Measurements from ENCODE around the gene DDX39B. TPM values are rescaled to one million over a fixed set of nuclear protein-coding genes. Genes with fewer than 3 reads are reported as not detected.
"Not testable (repeated sequence)": the region's sequence is repeated elsewhere in the genome, so short reads cannot be mapped to it uniquely, and the experiment has no call there.

Gene DDX39B
- total RNA-seq, 2 experiments from 2014 or later, result 538 to 547 TPM

DNA sequence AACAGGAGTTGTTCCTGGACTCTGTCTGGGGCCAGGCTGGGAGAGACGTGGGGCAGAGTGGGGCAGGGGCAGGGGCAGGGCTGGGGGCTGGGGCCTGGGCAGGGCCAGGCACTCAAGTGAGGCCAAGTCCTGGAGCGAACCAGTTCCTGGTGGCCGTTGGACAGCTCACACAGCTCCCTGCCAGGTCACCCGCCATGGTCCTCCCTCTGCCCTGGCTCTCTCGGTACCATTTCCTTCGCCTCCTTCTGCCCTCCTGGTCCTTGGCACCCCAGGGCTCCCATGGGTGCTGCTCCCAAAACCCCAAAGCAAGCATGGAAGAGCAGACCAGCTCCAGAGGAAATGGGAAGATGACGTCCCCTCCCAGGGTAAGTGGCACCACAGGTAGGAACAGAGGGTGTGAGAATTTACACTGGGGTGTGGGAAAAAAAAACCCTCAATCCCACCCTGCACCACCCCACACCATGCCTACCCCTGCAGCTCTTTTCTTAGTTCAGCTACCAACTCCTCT lies 12.9 kb downstream of the DDX39B start, which contains the start of gene MCCD1:
Gene MCCD1, plus strand, starts transcription at position 142 of the 508 bp plus-strand sequence. Its CDS starts 53 bp downstream, at position 195.
- POLR2A ChIA-PET, result interaction anchor here (1.0 to 2.5 kb wide), 2 partner anchors 13 to 94 kb away, joined by 4 to 10 read pairs; partner anchors contain the start of gene DDX39B
- Mint-ChIP-seq H3K4me1 (ENCODE audit: low read depth) (peaks cover 17% of the 10 kb centered on the region), H3K36me3 (peaks cover 39% of the 10 kb centered on the region), H3K27ac (no peak within 1 kb of the TSS), H3K27me3 (no peaks in the 10 kb centered on the region), H3K4me3 (no peak within 1 kb of the TSS), H3K9me3 (no peaks in the 10 kb centered on the region)
- no peak for DNase-seq
- intact Hi-C loops (cut with micrococcal nuclease), result no loop called here
- CTCF ChIA-PET, result interaction anchor here (0.8 kb wide), 1 partner anchor 34 kb away, joined by 3 read pairs; no protein-coding TSS in a partner anchor

DNA sequence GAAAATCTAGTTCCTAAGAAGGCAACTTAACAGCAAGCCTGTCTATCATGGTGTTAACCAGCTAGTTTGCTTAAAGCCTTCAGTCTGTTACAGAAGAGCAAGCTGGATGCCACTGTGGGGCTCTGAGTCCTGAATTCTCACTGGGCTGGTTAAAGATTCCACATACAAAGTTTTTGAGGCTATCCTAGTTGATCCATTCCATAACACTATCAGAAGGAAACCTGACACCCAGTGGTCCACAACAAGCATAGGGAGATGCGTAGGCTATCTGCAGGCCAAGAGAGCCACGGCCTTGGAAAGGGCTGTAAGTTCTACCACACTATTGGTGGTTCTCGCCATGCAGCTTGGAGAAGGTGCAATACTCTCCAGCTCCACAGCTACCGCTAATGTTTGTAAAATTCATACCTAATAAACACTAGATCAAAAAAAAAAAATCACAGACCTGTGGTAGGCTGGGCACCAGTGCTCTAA lies 13.5 kb downstream of the DDX39B start:
- intact Hi-C loops (cut with micrococcal nuclease), result no loop called here
- no peak overlapping the region for H3K4me3 Mint-ChIP-seq
- ChIA-PET CTCF (no interaction called here), POLR2A (interaction anchor here (1.0 to 2.5 kb wide), 2 partner anchors 13 to 94 kb away, joined by 4 to 10 read pairs; partner anchors contain the start of gene DDX39B)
- H3K27ac Mint-ChIP-seq, result no peak overlapping the region
- peaks cover 12% of the 10 kb centered on the region for H3K4me1 Mint-ChIP-seq (ENCODE audit: low read depth)
- peaks cover 34% of the 10 kb centered on the region for H3K36me3 Mint-ChIP-seq
- H3K27me3 Mint-ChIP-seq, result no peaks in the 10 kb centered on the region
- no peaks in the 10 kb centered on the region for H3K9me3 Mint-ChIP-seq
- no peak for DNase-seq

DNA sequence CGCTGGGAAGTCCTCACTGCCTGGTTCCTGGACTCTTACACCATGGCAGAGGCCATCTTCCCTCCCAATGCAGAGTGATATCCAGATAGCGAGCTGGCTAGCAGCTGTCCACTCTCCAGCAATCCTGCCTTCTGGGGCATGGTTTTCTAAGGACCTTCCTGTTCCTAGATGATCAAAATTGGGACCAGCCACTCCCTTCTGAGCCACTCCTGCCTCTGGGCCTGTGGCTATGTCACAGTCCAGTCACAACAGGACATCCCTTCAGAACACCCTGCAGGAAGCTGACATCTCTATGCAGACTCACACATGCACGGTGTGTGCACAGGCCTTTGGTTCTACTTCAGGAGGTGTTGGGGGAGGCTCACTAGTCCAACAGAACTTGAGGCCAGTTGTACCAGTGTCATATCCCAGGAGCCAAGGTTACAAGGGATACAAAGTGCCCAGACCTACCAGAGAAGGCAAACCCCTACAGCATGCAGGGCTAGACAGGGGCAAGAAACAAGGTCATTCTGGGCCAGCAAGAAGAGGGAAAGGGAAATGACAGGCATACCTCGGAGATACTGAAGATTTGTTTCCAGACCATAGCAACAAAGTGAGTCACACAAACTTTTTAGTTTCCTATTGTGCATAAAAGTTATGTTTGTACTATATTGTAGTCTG lies 15.7 kb downstream of the DDX39B start:
- no peak for DNase-seq
- CTCF ChIA-PET, result no interaction called here
- Mint-ChIP-seq H3K4me1 (ENCODE audit: low read depth) (peaks cover 3% of the 10 kb centered on the region), H3K27me3 (no peaks in the 10 kb centered on the region), H3K27ac (no peak overlapping the region), H3K36me3 (peaks cover 16% of the 10 kb centered on the region), H3K9me3 (no peaks in the 10 kb centered on the region), H3K4me3 (no peak overlapping the region)
- intact Hi-C loops (cut with micrococcal nuclease), result no loop called here
- POLR2A ChIA-PET, result interaction anchor here (0.6 to 0.7 kb wide), 2 partner anchors 10 to 1803 kb away, joined by 3 read pairs; a partner anchor contains a TSS

DNA sequence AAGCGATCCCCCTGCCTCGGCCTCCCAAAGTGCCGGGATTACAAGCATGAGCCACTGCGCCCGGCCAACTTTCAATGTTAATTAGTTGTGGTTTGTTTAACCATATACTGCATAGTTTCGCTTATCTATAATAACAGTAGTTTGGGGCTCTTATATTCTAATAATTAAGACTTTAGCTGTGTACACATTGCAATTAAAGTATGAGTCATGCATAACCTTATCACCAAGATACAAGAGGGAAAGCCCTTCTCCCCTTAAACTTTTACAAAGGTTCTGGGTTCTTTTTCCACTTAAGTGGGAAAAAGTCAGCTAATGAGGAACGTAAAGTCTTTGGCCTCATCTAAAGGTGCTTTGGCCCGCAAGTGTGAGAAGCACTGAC lies 16.3 kb downstream of the DDX39B start:
- H3K4me1 Mint-ChIP-seq (ENCODE audit: low read depth), result peaks cover 3% of the 10 kb centered on the region
- H3K27me3 Mint-ChIP-seq, result no peaks in the 10 kb centered on the region
- no peak overlapping the region for H3K4me3 Mint-ChIP-seq
- peaks cover 11% of the 10 kb centered on the region for H3K36me3 Mint-ChIP-seq
- ChIA-PET POLR2A (interaction anchor here (0.6 to 0.7 kb wide), 2 partner anchors 10 to 1804 kb away, joined by 3 read pairs; a partner anchor contains a TSS), CTCF (interaction anchor here (0.6 to 1.3 kb wide), 2 partner anchors 72 to 456 kb away, joined by 4 read pairs; no protein-coding TSS in a partner anchor)
- no peak for DNase-seq
- no peaks in the 10 kb centered on the region for H3K9me3 Mint-ChIP-seq
- intact Hi-C loops (cut with micrococcal nuclease), result no loop called here
- no peak overlapping the region for H3K27ac Mint-ChIP-seq

DNA sequence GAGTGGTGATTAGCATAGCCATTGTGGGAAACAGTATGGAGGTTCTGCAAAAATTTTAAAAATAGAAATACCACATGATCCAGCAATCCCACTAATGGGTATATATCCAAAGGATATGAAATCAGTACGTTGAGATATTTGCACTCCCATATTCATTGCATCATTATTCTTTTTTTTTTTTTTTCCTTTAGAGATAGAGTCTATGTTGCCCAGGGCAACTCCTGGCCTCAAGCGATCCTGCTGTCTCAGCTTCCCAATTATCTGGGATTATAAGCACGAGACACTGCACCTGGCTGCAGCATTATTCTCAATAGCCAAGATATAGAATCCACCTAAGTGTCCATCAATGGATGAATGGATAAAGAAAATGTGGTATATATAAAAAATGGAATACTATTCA lies 20.0 kb downstream of the DDX39B start:
- no peaks in the 10 kb centered on the region for H3K36me3 Mint-ChIP-seq
- no peaks in the 10 kb centered on the region for H3K9me3 Mint-ChIP-seq
- intact Hi-C loops (cut with micrococcal nuclease), result no loop called here
- peaks cover 3% of the 10 kb centered on the region for H3K4me1 Mint-ChIP-seq (ENCODE audit: low read depth)
- no peak overlapping the region for H3K27ac Mint-ChIP-seq
- ChIA-PET CTCF (no interaction called here), POLR2A (no interaction called here)
- no peak overlapping the region for H3K4me3 Mint-ChIP-seq
- no peak for DNase-seq
- no peaks in the 10 kb centered on the region for H3K27me3 Mint-ChIP-seq

DNA sequence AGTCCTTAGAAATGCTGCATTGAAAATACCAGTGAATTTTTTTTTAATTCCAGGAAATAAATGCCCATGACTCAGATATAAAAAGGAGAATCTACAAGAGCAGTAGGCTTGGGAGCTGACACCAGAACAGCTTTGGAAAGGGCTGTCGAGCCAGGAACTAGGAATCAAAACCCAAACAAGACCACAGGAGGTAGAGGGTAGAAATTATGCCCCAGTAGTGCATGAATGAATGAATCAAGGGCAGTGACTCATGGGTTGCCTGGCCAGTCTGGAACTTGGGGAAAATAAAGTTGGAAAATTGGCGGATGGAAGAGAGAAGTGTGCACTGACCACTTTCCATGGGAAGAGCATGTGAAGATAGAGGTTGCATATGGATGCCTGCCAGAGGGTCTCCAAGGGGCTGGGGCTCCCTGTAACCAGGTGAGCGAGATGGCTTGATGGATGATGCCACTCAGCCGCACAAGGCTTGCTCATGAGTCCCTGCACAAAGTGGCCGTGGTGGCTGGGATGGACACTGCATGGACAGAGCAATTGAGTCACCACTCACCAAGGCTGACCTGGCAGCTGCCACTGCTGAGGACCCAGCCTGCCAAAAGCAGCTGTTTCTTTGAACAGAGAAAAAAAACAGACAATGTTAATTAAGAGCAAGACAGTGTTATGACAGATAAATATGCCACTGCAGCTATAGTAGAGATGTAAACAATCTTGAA lies 28.2 kb downstream of the DDX39B start:
- Mint-ChIP-seq H3K4me1 (ENCODE audit: low read depth) (no peaks in the 10 kb centered on the region), H3K27ac (no peak overlapping the region), H3K27me3 (no peaks in the 10 kb centered on the region), H3K4me3 (no peak overlapping the region), H3K9me3 (no peaks in the 10 kb centered on the region), H3K36me3 (peaks cover 12% of the 10 kb centered on the region)
- CTCF ChIA-PET, result no interaction called here
- DNase-seq, result no peak
- POLR2A ChIA-PET, result no interaction called here
- intact Hi-C loops (cut with micrococcal nuclease), result no loop called here

DNA sequence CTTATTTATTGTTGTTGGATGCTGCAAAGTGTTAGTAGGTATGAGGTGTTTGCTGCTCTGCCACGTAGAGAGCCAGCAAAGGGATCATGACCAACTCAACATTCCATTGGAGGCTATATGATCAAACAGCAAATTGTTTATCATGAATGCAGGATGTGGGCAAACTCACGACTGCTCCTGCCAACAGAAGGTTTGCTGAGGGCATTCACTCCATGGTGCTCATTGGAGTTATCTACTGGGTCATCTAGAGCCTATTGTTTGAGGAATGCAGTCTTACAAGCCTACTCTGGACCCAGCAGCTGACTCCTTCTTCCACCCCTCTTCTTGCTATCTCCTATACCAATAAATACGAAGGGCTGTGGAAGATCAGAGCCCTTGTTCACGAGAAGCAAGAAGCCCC lies 31.8 kb downstream of the DDX39B start:
- ChIA-PET POLR2A (no interaction called here), CTCF (no interaction called here)
- no peak for DNase-seq
- Mint-ChIP-seq H3K27ac (no peak overlapping the region), H3K36me3 (peaks cover 31% of the 10 kb centered on the region), H3K27me3 (no peaks in the 10 kb centered on the region), H3K9me3 (no peaks in the 10 kb centered on the region), H3K4me3 (no peak overlapping the region), H3K4me1 (ENCODE audit: low read depth) (peaks cover 2% of the 10 kb centered on the region)
- intact Hi-C loops (cut with micrococcal nuclease), result no loop called here

DNA sequence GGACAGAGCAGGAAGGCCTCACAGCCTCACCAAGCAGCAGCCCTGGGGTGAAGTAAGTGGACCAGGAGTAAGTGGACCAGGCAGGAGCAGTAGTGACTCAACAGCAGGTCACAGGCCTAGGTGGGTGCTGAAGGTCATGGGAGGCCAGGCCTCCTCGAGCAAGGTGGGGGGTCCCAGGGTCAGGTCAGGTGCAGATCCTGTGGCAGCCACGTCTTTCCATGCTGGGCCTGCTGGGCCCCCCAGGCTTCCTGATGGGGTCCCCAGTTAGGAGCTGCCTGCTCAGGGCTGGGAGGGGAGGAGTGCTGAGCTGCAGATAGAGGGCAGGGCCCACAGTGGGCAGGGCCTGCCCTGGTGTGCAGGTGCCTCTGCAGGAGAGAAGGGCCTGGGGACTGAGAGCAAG lies 32.8 kb downstream of the DDX39B start:
- H3K27ac Mint-ChIP-seq; H3K27me3 Mint-ChIP-seq; CTCF ChIA-PET; POLR2A ChIA-PET; DNase-seq; H3K4me1 Mint-ChIP-seq (ENCODE audit: low read depth); H3K9me3 Mint-ChIP-seq; intact Hi-C loops (cut with micrococcal nuclease); H3K4me3 Mint-ChIP-seq: not testable (repeated sequence)
- peaks cover 34% of the 10 kb centered on the region for H3K36me3 Mint-ChIP-seq

DNA sequence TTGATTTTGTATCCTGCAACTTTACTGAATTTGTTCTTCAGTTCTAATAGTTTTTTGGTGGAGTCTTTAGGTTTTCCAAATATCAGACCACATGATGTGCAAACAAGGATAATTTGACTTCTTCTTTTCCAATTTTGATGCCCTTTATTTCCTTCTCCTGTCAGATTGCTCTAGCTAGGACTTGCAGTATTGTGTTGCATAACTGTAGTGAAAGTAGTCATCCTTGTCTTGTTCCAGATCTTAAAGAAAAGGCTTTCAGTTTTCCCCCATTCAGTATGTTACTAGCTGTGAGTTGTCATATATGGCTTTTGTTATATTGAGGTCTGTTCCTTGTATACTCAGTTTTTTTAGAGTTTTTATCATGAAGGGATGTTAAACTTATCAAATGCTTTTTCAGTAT lies 39.2 kb downstream of the DDX39B start:
- CTCF ChIA-PET, result interaction anchor here (0.6 to 1.3 kb wide), 3 partner anchors 9 to 49 kb away, joined by 3 read pairs; no protein-coding TSS in a partner anchor
- no peak overlapping the region for H3K27ac Mint-ChIP-seq

DNA sequence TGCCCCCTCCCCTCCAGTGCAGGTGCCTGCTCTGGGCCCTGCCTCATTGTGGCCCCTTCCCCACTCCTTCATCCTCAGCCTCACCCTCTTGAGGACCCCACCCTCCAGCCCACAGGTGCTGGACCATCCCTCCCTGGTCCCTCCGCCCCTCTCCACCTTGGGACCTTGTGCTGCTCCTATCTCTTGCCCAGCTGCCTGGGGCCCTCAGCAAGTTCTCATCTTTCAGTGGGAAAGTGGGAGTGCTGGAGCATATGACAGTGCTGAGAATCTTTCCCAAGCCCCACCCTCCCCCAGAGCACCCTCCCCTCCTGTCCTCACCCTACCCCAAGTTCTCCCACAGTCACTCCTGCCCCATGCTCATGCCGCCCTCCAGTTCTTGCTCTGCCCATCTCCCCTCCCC lies 42.2 kb downstream of the DDX39B start:
- CTCF ChIA-PET, H3K27me3 Mint-ChIP-seq: not testable (repeated sequence)

More for the DNA sequence above, 39.2 kb downstream of the DDX39B start:
- Mint-ChIP-seq H3K4me3 (no peak overlapping the region), H3K36me3 (peaks cover 17% of the 10 kb centered on the region), H3K4me1 (ENCODE audit: low read depth) (peaks cover 51% of the 10 kb centered on the region), H3K27me3 (no peaks in the 10 kb centered on the region), H3K9me3 (no peaks in the 10 kb centered on the region)
- no peak for DNase-seq
- POLR2A ChIA-PET, result no interaction called here
- intact Hi-C loops (cut with micrococcal nuclease), result no loop called here

DNA sequence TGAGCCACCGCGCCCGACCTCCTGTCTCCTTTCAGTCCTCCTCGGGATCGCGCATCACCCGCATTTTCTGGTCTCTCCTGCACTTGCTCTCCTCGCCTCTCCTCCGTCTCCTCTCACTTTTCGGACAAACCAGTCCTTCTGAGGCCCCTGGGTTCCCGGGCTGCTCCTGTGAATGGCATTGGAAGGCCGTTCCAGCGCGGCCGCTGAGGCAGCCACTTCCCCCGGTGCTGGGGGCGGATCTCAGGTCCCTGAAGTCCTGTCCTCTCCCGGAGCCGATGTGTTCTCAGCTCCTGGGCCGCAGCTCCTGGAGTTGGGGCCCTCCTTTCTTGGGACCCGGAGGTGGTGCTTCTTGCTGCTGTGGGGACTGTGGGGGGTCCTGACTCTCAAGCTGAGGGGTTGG lies 43.1 kb downstream of the DDX39B start:
- H3K27me3 Mint-ChIP-seq, result no peaks in the 10 kb centered on the region
- peak overlapping the region; percentile 85 for H3K4me3 Mint-ChIP-seq
- peaks cover 62% of the 10 kb centered on the region for H3K4me1 Mint-ChIP-seq (ENCODE audit: low read depth)
- POLR2A ChIA-PET, result interaction anchor here (2.9 kb wide), 1 partner anchor 42 kb away, joined by 17 read pairs; the partner anchor contains the start of gene DDX39B
- no peaks in the 10 kb centered on the region for H3K9me3 Mint-ChIP-seq
- peak overlapping the region; percentile 18 for H3K27ac Mint-ChIP-seq
- CTCF ChIA-PET, result interaction anchor here (7.0 kb wide), 1 partner anchor 99 kb away, joined by 49 read pairs; no protein-coding TSS in a partner anchor
- no peak for DNase-seq
- intact Hi-C loops (cut with micrococcal nuclease), result loop anchor here (5.0 to 10.0 kb wide), 2 partner anchors 294 to 881 kb away; partner anchors contain the start of genes MRPS18B and PPP1R10
- H3K36me3 Mint-ChIP-seq, result peaks cover 2% of the 10 kb centered on the region

More for the DNA sequence above, 42.2 kb downstream of the DDX39B start:
- POLR2A ChIA-PET, H3K9me3 Mint-ChIP-seq, H3K36me3 Mint-ChIP-seq, H3K27ac Mint-ChIP-seq, DNase-seq: not testable (repeated sequence)
- intact Hi-C loops (cut with micrococcal nuclease), result loop anchor here (5.0 to 10.0 kb wide), 2 partner anchors 295 to 882 kb away; partner anchors contain the start of genes MRPS18B and PPP1R10
- H3K4me1 Mint-ChIP-seq (ENCODE audit: low read depth), result peaks cover 65% of the 10 kb centered on the region
- H3K4me3 Mint-ChIP-seq, result peak overlapping the region; percentile 85
